NCI-H2227 (cell line): ENCODE results near the gene MRPS6.

ENCODE experiments used
- DNase-seq: peaks from one replicate; lab custom pipeline; 2025; ENCODE audit not compliant: unreplicated experiment; lab: John Stamatoyannopoulos, UW

MRPS6 gene

DNA sequence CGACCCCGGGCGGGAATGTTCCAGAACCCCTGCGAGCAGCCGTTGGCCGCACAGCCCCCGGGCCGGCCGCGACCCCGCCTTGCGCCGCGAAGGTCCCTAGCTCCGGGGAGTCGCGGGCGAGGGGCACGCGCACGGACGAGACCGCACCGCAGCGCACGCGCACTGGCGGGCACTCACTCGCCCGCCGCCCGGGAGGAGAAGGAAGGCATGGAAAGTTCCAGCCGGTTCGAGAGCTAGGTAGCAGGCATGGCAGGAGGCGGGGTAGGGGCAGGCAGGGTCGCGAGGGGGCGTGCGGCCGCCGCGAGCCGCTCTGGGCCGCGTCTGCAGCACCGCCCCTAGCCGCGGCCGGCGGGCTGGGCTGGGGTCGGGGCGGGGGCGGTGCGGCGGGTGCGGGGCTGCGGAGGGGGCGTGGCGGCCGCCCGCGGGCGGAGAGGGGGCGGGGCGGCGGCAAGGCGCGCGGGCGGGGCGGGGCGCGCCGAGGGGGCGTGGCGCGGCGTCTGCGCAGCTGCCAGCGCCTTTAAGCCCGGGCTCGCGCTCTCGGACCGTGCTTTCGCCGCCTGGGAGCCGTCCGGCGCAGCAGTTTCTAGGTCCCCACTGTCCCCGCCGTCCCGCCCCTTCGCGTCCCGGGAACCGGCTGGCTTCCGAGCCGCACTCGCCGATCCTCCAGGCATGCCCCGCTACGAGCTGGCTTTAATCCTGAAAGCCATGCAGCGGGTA, at the start of gene MRPS6, which contains the start of gene SLC5A3:
MRPS6 (plus strand) TSS at position 547 of the 717 bp plus-strand sequence; CDS start at position 670, 123 bp downstream.
SLC5A3 (plus strand) TSS at position 547 of the 717 bp plus-strand sequence. CDS start 21,621 bp downstream, outside the sequence.
- DNase-seq = peak; percentile 93

DNA sequence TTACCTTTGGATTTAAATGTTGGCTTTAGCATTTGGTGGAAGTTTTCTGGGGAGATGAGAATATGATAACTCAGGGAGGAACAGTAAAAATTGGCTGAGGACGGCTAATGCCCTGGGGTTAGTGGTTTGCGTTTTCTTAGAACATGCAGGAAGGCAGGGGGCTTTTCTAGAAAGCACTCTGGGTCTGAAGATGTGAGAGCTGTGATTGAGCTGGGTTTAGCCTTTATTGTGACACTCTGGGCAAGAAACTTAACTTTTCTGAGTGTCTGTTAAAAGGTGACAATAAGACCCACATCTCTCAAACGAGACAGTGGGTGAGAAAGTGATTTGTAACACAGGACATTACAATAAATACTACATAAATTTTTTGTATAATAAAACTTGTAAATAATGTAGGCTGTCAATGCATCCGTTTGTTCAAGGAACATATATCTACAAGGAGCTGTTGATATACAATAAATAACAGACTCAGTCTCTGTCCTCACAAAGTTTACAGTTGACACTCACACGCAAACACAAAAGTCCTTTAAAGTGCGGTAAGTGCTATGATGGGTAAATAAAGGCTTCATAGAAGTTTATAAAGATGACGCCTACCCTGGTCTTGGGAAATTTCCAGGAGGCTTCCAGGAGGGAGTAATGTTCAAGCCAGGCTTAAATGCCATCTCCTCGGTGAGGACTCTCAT, 49.5 kb upstream of the MRPS6 start:
- DNase-seq = no peak

DNA sequence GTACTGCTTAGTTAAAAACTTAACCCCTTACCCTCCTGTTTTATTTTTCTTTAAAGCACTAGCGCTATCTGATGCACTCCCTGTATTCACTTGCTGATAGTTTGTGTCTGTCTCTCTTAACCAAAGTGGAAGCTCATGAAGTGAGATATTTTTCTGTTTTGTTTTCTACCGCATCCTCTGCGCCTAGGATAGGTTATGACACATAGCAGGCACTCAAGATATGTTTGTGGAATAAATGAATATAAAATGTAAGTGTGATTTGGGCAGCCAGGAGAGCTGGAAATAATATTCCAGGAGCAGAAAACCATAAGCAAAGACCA, 49.0 kb upstream of the MRPS6 start:
- no peak for DNase-seq

DNA sequence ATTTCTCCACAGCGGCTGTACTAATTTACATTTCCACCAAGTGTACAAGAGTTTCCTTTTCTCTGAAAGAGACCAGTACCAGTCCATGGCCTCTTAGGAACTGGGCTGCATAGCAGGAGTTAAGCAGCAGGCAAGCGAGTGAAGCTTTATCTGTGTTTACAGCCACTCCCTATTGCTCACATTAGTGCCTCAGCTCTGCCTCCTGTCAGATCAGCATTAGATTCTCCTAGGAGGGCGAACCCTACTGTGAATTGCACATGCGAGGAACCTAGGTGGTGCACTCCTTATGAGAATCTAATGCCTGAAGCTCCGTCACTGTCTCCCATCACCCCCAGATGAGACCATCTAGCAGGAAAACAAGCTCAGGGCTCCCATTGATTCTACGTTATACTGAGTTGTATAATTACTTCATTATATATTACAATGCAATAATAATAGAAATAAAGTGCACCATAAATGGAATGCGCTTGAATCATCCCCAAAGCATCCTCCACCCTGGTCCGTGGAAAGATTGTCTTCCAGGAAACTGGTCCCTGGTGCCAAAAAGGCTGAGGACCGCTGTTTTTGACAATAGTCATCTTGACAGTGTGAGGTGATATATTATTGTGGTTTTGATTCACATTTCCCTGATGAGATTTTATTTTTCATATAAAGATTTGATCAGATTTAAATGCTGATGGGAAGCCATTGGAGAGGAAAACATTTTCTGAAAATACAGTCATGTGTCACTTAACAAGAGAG, 45.5 kb upstream of the MRPS6 start:
- no peak for DNase-seq

DNA sequence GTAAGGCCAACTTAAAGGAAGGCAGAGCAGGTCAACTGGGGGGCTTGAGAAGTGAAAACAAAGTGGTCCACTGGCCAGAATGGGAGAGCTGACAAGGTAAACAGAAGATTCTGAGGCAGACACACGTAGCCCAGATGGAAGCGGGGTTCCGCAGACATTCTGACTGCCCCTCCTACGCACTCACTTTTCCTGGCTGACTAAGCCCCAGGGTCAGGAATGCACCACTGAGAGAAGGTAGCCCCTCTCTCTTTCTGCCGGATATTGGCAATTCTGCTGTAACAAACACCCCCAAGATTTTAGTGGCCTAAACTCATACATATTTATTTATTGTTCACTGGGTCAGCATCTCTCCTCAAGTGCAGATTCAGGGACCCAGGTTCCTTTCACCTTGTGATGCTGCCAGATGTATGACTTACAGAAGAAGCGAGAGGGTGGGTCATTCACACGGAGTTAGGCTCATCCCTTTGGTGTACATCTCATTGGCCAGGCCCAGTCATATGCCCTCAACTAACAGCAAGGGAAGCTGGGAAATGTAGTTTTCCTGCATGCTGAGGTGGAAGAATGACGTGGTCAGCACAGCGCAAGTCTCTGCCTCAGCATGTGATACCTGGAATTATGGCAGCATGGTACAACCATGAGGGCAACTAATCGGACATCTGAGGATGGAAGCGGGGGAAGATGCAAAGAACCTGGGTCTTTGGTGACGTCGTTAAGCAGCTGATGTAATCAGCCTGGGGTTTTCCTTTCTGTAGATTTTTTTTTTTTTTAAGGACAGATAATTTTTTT, 43.4 kb upstream of the MRPS6 start:
- peak; percentile 45 for DNase-seq

DNA sequence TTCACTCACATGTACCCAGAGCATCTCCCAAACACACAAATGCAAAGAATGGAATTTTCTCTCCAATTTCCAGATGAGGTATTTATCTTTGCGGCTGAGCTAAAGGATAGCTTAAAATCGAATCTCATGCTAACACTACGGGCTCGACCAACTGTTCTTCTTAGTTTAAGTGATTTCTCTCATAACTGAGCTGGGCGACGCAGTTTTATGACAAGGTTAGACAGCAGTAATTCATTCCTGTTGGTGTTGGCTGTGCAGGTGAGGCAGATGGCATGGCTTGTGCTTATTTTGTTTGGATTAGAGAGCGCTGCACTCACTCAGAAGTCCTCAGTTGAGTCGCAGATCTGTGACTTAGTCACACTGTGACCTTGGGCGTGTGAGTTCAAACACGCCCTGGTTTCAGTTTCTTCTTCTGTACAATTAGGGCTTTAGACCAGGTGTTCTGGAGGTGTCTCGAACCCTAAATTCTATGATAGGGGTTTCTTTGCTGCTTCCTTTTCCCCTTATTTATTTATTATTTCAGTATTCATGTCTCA, 41.5 kb upstream of the MRPS6 start:
- no peak for DNase-seq

DNA sequence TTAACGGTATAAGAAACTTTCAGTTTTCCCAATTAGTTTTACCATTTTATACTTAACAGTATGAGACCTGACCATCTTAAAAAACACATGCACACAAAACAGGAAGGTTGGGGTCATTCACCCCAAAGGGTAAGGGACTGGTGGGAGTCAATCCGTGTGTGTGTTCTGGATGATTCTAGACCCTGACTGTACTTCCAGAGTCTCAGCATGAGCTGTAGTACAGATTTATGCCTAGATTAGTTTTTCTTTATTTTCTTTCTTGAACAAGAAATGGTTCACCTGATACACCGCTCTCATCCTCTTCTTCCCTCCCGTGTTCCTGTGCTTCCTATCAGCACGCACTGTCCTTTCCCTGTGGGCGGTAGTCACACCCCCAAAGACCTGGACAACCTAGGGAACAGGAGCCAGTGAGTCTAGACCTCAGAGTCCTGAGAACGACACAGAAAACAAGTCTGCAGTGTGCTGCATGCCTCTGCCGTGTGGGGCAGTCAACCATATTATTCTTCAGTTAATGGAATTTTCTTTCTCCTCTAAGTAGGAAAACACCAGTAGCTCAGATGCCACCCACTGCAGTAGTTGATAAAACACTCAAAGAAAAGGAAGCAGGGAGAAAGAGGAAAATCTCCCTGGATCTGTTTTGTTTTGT, 38.9 kb upstream of the MRPS6 start:
- no peak for DNase-seq

DNA sequence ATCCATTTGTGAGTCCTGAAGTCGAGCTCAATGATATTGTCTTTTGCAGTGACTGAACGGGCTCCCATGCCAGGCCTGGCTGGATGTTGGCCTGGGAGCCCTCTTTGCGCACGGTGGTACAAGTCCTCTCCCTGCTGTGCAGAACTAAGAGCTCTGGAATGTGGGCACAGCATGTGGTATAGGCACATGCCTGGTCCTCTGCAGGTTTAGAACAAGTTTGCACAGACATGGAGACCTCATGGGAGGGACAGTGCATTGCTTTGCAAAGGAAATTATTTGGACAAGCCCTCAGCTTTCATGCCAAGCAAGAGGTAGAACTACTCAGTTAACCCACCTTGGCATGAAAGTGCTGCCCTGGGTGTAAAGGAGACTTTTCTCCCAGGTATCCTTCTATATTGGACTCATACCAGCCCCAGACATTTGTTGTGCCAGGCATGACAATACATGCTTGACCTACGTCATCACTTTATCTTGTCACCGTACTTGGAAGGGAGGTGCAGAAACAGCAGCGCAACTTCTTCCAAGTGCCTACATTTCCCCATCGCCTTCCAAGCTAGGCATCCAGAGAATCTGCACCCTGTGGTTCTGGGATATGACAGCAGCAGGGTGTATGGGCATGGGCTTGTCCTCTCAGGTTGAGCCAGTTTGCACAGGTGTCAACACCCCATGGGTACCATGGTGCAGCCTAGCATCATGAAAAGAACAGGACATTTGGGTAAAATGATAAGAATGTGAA, 37.6 kb upstream of the MRPS6 start:
- no peak for DNase-seq

DNA sequence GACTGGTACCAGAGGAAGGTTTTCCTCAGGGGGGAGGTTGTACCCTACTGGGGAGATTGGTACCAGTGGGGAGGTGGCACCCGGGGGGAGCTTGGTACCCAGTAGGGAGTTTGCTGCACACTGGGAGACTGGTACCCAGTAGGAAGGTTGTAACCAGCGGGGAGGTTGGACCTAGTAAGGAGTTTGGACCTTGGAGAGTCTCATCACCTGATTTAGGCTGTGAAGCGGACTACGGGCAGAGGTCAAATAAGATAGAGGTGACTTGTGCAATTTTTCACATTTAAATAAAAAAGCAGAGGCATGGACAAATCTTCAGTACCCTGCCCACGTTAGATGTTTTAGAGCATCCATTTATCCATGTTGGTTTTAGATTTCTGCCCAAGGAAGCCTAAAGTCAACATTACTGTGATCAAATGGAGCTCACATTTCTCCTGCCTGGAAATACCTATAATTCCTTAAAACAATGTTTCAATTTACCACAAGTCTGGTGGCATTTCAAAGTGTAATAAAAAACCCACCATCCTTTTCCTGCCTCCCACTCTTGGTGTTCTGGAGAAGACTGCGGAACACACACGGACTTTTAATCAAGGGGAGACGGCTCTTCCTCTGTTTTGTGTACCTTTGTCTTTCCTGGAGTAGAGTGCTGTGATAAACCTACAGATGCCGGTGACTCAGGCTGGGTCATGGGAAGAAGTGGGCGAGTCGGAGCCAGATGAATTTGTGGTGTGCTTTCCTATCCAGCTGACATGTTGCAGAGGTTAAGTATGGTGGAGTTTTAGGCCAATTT, 36.2 kb upstream of the MRPS6 start:
- no peak for DNase-seq

DNA sequence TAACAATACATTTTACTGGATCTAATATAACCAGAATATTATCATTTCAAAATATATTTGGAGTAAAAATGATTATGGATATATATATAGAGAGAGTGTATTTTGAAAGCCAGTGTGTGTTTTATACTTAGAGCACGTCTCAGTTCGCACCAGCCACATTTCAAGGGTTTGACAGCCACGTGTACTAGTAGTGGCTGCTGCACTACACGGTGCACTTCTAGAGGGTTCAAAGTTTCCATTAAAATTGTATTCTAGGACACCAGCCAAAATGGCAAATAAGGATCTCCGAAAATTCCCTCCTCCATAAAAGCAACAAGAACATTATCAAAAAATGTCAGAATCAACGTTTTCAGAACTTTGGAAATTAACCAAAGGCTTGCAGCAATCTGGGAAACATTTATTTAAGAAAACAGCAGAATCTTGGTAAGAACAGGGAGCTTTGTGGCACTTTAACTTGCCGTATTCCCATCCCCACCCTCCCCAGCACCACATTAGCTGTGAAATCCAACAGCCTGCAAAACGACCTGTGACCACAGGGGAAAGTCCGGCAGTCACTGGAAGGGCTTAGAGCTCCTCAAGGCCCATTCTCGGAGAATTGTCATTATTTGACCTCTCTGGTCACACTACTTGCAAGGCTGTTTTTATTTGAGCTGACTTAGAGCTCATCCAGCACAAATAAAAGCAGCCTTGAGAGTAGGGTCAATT, 33.5 kb upstream of the MRPS6 start:
- no peak for DNase-seq

DNA sequence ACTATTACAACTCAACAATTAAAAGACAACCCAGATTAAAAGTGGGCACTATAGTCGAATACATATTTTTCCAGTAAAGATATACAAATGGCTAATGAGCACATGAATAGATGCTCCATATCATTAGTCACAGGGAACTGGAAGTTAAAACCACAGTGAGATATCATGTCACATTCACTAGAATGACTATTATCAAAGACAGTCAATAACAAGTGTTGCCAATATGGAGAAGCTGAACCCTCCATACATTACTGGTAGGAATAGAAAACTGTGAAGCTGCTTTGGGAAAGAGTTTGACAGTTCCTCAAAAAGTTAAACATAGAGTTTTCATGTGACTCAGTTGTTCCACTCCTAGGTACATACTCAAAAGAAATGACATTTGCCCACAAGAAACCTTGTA, 30.6 kb upstream of the MRPS6 start:
- DNase-seq = no peak

DNA sequence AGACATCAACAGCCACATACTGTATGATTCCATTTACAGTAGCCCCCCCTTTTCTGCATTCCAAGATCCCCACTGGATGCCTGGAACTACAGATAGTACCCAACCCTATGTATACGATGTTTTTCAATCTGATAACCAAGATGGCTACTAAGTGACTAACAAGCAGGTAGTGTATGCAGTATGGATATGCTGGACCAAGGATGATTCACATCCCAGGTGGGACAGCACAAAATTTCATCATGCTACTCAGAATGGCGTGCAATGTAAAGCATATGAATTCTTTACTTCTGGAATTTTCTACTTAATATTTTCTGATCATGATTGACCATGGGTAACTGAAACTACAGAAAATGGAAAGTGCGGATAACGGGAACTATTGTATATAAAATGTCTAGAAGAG, 30.0 kb upstream of the MRPS6 start:
- DNase-seq = no peak

DNA sequence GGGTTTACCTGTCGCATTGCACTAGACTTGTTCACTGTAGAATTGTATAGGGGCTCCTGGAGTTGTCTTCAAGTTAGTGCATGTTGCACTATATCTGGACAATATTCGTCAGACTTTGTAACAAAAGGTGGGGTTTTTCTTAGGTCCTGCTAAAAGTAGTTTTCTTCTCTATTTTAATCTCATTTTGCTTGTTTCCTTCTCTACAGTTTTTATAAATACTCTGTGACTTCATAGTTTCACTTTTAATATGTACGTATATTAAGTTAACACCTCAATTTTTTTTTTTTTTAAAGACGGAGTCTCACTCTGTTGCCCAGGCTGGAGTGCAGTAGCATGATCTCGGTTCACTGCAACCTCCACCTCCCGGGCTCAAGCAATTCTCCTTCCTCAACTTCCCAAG, 26.5 kb upstream of the MRPS6 start:
- DNase-seq = no peak

DNA sequence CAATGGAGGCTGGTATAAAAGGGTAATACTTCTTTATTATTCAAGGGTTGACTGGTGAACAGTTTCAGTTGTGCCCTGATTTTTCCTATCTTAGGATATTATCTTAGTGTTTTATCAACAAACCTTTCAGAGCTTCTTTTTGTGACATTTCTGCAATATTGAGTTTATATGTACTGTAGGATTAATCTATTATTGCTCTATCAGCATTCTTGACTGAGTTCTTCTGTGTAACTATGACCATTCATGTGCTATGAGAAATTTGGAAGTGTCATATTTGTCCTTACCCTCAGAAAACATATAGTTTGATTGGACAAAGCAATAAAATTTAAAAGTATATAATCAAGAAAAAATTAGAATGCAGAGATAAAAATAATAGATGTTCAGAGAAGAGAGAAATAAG, 25.5 kb upstream of the MRPS6 start:
- DNase-seq = no peak

DNA sequence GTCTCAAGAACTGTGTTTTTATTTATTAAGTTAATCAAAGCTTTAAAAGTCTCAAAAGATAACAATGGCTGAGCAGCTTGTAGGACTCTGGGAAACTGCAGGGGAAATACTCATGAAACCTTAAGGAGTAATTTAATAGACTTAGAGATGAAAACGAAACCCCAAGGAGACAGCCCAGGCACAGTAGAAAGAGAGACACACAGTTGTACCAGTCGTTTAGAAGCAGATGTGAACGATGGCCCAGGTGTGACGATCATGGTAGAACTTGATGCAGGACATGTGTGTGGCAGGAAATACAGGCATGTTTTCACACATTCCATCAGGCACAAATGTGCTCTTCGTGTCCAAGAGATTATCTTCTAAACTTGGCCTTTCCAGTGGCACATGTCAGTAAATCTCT, 21.2 kb upstream of the MRPS6 start:
- DNase-seq = no peak

DNA sequence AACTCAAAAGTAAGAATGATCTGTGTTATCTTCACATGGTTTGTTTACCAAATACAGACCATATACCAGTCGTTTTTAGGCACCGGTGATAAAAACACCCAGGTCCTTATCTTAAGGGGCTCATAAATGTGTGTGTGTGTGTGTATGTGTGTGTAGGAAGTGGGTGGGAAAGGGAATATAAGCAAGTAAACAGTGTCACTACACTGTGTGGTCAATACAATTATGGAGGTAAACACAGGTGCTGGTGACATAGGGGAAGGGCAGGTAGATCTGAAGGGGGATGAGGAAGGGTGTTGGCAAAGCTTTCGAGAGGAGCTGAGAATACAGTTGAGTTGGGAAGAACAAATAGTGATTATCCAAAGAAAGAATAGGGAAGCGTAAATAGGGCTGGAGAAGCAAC, 19.1 kb upstream of the MRPS6 start:
- DNase-seq = no peak

DNA sequence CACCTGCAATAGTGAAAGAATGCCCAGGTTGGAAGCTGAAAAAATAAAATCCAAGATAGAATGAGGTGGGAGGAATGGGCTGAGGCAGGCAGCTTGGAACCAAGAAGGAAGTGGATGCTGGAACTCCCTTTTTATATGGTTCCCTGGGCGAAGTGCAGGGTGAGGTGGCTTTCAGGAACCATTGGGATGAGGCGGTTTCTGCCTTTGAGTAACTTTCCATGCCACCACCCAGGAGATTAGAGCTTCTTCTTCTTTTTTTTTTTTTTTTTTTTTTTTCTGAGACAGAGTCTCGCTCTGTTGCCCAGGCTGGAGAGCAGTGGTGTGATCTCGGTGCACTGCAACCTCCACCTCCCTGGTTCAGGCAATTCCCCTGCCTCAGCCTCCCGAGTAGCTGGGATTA, 17.8 kb upstream of the MRPS6 start:
- DNase-seq = no peak

DNA sequence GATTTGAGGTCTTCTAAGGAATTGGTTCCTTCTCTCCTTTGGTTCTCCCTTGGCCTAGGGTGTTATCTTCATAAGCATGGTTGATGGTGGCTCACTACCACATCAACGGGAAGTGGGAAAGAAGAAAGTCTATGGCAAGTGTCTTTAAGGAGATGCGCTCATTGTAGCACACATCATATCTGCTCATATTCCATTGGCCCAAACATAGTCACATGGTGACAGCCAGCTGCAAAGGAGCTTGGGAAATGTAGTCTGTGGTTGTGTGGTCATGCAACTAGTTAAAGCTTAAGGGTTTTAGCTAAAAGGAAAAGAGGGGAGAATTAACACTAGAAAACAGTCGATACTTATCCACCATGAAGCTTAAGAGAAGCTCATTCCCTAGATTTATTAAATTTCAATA, 11.4 kb upstream of the MRPS6 start:
- peak; percentile 6 for DNase-seq

DNA sequence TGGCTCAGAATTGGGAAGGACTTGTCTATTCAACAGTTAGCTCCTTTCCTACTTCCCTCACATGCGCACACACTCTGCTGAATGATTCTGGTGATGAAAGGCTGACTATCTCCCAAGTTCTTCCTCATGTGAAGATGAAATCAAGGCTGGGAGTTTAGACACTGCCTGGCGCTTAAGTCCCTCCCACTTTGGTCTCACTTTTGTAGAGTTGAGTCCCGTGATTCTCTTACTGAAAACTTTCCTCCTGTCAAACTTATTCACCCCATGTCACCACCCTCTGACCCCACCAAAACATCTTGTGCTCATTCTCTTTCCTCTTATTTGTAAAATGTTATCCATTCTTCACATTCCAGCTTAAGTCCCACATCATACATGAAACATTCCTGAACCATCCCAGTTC, 8.4 kb upstream of the MRPS6 start:
- DNase-seq = no peak
